ENCODE data around the gene COL20A1. TPM values are rescaled to one million over a fixed set of nuclear protein-coding genes. Genes with fewer than 3 reads are reported as not detected.

The COL20A1 gene
- total RNA-seq, 2 experiments from 2014 or later: not detected

GRCh38 chr20:63293871-63294535 lies 1.0 kb downstream of the COL20A1 start:
- peaks cover 3% of the 10 kb centered on the region for H3K4me1 Mint-ChIP-seq
- CTCF ChIA-PET: interaction anchor here (0.7 kb wide), 1 partner anchor 64 kb away, joined by 5 read pairs; no protein-coding TSS in a partner anchor
- DNase-seq (no peak), ATAC-seq (no peak)
- H3K9me3 Mint-ChIP-seq (ENCODE audit: low read depth): no peaks in the 10 kb centered on the region
- H3K27me3 Mint-ChIP-seq: peaks cover 13% of the 10 kb centered on the region
- no peaks in the 10 kb centered on the region for H3K36me3 Mint-ChIP-seq
- H3K4me3 Mint-ChIP-seq: no peak overlapping the region
- no peak overlapping the region for H3K27ac Mint-ChIP-seq

GRCh38 chr20:63294536-63294900 lies 1.5 kb downstream of the COL20A1 start:
- CTCF ChIA-PET: interaction anchor here (0.7 to 0.9 kb wide), 2 partner anchors 65 to 70 kb away, joined by 3 to 5 read pairs; no protein-coding TSS in a partner anchor
- no peaks in the 10 kb centered on the region for H3K36me3 Mint-ChIP-seq
- no peak overlapping the region for H3K27ac Mint-ChIP-seq
- H3K9me3 Mint-ChIP-seq (ENCODE audit: low read depth): no peaks in the 10 kb centered on the region
- H3K27me3 Mint-ChIP-seq: peaks cover 15% of the 10 kb centered on the region
- H3K4me3 Mint-ChIP-seq: no peak overlapping the region
- no peak for ATAC-seq
- no peak for DNase-seq
- peaks cover 3% of the 10 kb centered on the region for H3K4me1 Mint-ChIP-seq

- CTCF ChIA-PET: interaction anchor here (0.7 to 0.9 kb wide), 2 partner anchors 65 to 71 kb away, joined by 3 to 5 read pairs; no protein-coding TSS in a partner anchor
- H3K27ac Mint-ChIP-seq: no peak overlapping the region
- H3K4me3 Mint-ChIP-seq: no peak overlapping the region
- DNase-seq: no peak
- no peaks in the 10 kb centered on the region for H3K9me3 Mint-ChIP-seq (ENCODE audit: low read depth)
- H3K27me3 Mint-ChIP-seq: peaks cover 15% of the 10 kb centered on the region
- H3K36me3 Mint-ChIP-seq: no peaks in the 10 kb centered on the region
- H3K4me1 Mint-ChIP-seq: peaks cover 3% of the 10 kb centered on the region
- ATAC-seq: no peak
Observed at GRCh38 chr20:63295018-63295417, 2.0 kb downstream of the COL20A1 start.

- Mint-ChIP-seq H3K4me1 (peaks cover 3% of the 10 kb centered on the region), H3K27me3 (peaks cover 15% of the 10 kb centered on the region), H3K36me3 (no peaks in the 10 kb centered on the region), H3K4me3 (no peak overlapping the region), H3K27ac (no peak overlapping the region), H3K9me3 (ENCODE audit: low read depth) (no peaks in the 10 kb centered on the region)
- ATAC-seq (peak; percentile 12), DNase-seq (no peak)
- CTCF ChIA-PET: no interaction called here
Observed at GRCh38 chr20:63295422-63295821, 2.4 kb downstream of the COL20A1 start.

GRCh38 chr20:63295846-63296245 lies 2.9 kb downstream of the COL20A1 start:
- H3K36me3 Mint-ChIP-seq: no peaks in the 10 kb centered on the region
- CTCF ChIA-PET: no interaction called here
- peaks cover 15% of the 10 kb centered on the region for H3K27me3 Mint-ChIP-seq
- H3K27ac Mint-ChIP-seq: no peak overlapping the region
- H3K4me3 Mint-ChIP-seq: no peak overlapping the region
- ATAC-seq: peak; percentile 11
- no peaks in the 10 kb centered on the region for H3K9me3 Mint-ChIP-seq (ENCODE audit: low read depth)
- DNase-seq: no peak
- peaks cover 3% of the 10 kb centered on the region for H3K4me1 Mint-ChIP-seq

- DNase-seq (no peak), ATAC-seq (no peak)
- Mint-ChIP-seq H3K4me3 (no peak overlapping the region), H3K36me3 (no peaks in the 10 kb centered on the region), H3K4me1 (peaks cover 3% of the 10 kb centered on the region), H3K27ac (no peak overlapping the region), H3K27me3 (peaks cover 17% of the 10 kb centered on the region), H3K9me3 (ENCODE audit: low read depth) (no peaks in the 10 kb centered on the region)
- CTCF ChIA-PET: no interaction called here
Observed at GRCh38 chr20:63296531-63297299, 3.7 kb downstream of the COL20A1 start.

GRCh38 chr20:63297371-63297781 lies 4.4 kb downstream of the COL20A1 start:
- DNase-seq (no peak), ATAC-seq (no peak)
- Mint-ChIP-seq H3K27ac (no peak overlapping the region), H3K36me3 (no peaks in the 10 kb centered on the region), H3K9me3 (ENCODE audit: low read depth) (no peaks in the 10 kb centered on the region), H3K4me3 (no peak overlapping the region), H3K4me1 (peaks cover 3% of the 10 kb centered on the region), H3K27me3 (peaks cover 17% of the 10 kb centered on the region)
- CTCF ChIA-PET: no interaction called here

- no peak for ATAC-seq
- Mint-ChIP-seq H3K4me1 (peaks cover 3% of the 10 kb centered on the region), H3K9me3 (ENCODE audit: low read depth) (no peaks in the 10 kb centered on the region), H3K36me3 (no peaks in the 10 kb centered on the region), H3K27me3 (peaks cover 20% of the 10 kb centered on the region), H3K4me3 (no peak overlapping the region), H3K27ac (no peak overlapping the region)
- DNase-seq: no peak
- CTCF ChIA-PET: interaction anchor here (1.1 kb wide), 1 partner anchor 12 kb away, joined by 3 read pairs; no protein-coding TSS in a partner anchor
Observed at GRCh38 chr20:63297796-63298572, 5.0 kb downstream of the COL20A1 start.

- CTCF ChIA-PET: interaction anchor here (1.1 to 1.3 kb wide), 2 partner anchors 8 to 11 kb away, joined by 3 read pairs; no protein-coding TSS in a partner anchor
- Mint-ChIP-seq H3K27ac (no peak overlapping the region), H3K9me3 (ENCODE audit: low read depth) (no peaks in the 10 kb centered on the region), H3K4me3 (no peak overlapping the region), H3K27me3 (peaks cover 20% of the 10 kb centered on the region), H3K4me1 (peaks cover 3% of the 10 kb centered on the region), H3K36me3 (no peaks in the 10 kb centered on the region)
- DNase-seq: no peak
- ATAC-seq: no peak
Observed at GRCh38 chr20:63298731-63299312, 5.8 kb downstream of the COL20A1 start.

GRCh38 chr20:63301671-63302070 lies 8.7 kb downstream of the COL20A1 start:
- no peak overlapping the region for H3K27ac Mint-ChIP-seq
- CTCF ChIA-PET: no interaction called here

GRCh38 chr20:63303095-63303666 lies 10.2 kb downstream of the COL20A1 start:
- ATAC-seq (no peak), DNase-seq (no peak)
- Mint-ChIP-seq H3K36me3 (no peaks in the 10 kb centered on the region), H3K4me1 (no peaks in the 10 kb centered on the region), H3K9me3 (ENCODE audit: low read depth) (no peaks in the 10 kb centered on the region), H3K27me3 (peaks cover 7% of the 10 kb centered on the region), H3K4me3 (no peak overlapping the region), H3K27ac (no peak overlapping the region)
- CTCF ChIA-PET: no interaction called here

More at GRCh38 chr20:63301671-63302070, 8.7 kb downstream of the COL20A1 start:
- DNase-seq: no peak
- no peaks in the 10 kb centered on the region for H3K4me1 Mint-ChIP-seq
- no peaks in the 10 kb centered on the region for H3K9me3 Mint-ChIP-seq (ENCODE audit: low read depth)
- H3K36me3 Mint-ChIP-seq: no peaks in the 10 kb centered on the region
- H3K27me3 Mint-ChIP-seq: peaks cover 7% of the 10 kb centered on the region
- no peak overlapping the region for H3K4me3 Mint-ChIP-seq
- ATAC-seq: no peak

GRCh38 chr20:63305393-63305792 lies 12.4 kb downstream of the COL20A1 start:
- Mint-ChIP-seq H3K36me3 (no peaks in the 10 kb centered on the region), H3K9me3 (ENCODE audit: low read depth) (no peaks in the 10 kb centered on the region), H3K27me3 (peaks cover 6% of the 10 kb centered on the region), H3K4me1 (no peaks in the 10 kb centered on the region), H3K4me3 (no peak overlapping the region), H3K27ac (no peak overlapping the region)
- CTCF ChIA-PET: no interaction called here
- DNase-seq (no peak), ATAC-seq (no peak)

Data from activated CD8-positive, alpha-beta memory T cell treated with anti-CD3 and anti-CD28 coated beads, Interleukin-2, amount 10 ng/mL, durations not matched to agents 7 days and 5 days (primary cell).